Astrocyte (in vitro differentiated cells and primary cell): Measurements from ENCODE around the gene PAM.

ENCODE experiments used
- EZH2 ChIP-seq: IDR thresholded peaks from 2 replicates; pipeline ENCODE4 v1.6.1; 2012; ENCODE audit warnings: mild to moderate bottlenecking, low read length, inconsistent platforms; ENCODE audit not compliant: insufficient read depth
- TF ChIP-seq, protein P1 (sequence below): IDR thresholded peaks from 2 replicates; pipeline ENCODE4 v1.5.1; 2011; ENCODE audit warnings: low read depth, mild to moderate bottlenecking, inconsistent platforms, low read length, moderate library complexity; ENCODE audit not compliant: insufficient read depth

DNA sequence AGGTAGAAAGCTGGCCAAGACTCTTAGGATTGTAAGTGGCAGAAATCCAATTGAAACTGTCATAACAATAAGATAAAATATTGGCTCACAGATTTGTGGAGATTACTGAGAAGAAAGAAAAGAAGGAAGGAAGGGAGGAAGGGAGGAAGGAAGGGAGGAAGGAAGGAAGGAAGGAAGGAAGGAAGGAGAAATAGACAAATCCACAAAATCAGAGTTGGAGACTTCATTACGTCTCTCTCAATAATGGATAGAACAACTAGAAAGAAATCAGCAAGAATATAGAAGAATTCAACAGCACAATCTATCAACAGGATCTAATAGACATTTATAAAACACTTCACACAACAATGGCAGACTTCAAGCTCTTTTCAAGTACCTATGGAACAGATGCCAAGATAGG is 17.9 kb upstream of the PAM start:
- TF ChIP-seq, protein P1, sequence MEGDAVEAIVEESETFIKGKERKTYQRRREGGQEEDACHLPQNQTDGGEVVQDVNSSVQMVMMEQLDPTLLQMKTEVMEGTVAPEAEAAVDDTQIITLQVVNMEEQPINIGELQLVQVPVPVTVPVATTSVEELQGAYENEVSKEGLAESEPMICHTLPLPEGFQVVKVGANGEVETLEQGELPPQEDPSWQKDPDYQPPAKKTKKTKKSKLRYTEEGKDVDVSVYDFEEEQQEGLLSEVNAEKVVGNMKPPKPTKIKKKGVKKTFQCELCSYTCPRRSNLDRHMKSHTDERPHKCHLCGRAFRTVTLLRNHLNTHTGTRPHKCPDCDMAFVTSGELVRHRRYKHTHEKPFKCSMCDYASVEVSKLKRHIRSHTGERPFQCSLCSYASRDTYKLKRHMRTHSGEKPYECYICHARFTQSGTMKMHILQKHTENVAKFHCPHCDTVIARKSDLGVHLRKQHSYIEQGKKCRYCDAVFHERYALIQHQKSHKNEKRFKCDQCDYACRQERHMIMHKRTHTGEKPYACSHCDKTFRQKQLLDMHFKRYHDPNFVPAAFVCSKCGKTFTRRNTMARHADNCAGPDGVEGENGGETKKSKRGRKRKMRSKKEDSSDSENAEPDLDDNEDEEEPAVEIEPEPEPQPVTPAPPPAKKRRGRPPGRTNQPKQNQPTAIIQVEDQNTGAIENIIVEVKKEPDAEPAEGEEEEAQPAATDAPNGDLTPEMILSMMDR, result no peak
- no peak for TF ChIP-seq EZH2
